ENCODE data around the gene DDTL. TPM values are rescaled to one million over a fixed set of nuclear protein-coding genes. Genes with fewer than 3 reads are reported as not detected.
"Not testable (repeated sequence)": the region's sequence is repeated elsewhere in the genome, so short reads cannot be mapped to it uniquely, and the experiment has no call there.

Gene DDTL
- total and polyA plus RNA-seq, 2 of the 4 experiments (the other 2 are of a cell fraction) = 0.36 to 1.5 TPM

DNA sequence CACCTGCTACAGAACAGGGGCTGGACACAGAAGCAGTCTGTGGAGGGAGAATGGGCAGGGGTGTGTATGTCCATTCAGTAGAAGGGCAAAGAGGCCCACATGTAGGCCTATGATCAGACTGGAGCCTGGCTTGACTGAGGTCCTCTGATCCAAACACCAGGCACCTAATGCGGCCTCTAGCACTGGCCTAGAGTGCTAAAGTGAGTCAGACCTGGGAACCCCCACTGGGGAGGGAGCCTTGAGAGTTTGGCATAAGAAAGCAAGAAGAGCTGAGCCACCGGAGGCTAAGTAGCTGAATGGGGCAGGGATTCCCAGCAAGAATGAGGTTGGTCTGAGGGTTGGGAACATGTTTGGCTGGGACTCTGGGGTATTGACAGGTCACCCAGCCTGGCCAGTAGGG is 15.3 kb upstream of the DDTL start:
- H3K27me3 ChIP-seq (ENCODE audit: control insufficient read depth, insufficient read depth, low read length); dilution Hi-C loops (cut with HindIII; ENCODE audit: low sequenced_read_pairs, unreplicated experiment); H3K14ac ChIP-seq (replicated peaks; ENCODE audit: low read depth, low read length); H2AFZ ChIP-seq (replicated peaks; ENCODE audit: low read length, poor library complexity); H4K20me1 ChIP-seq (ENCODE audit: insufficient read depth, low read length); H3K23ac ChIP-seq (ENCODE audit: low read depth, low read length); H3K27ac ChIP-seq (ENCODE audit: insufficient read depth, low read length); CTCF ChIA-PET; H2BK20ac ChIP-seq (ENCODE audit: low read depth, low read length); H3K56ac ChIP-seq (ENCODE audit: extremely low read depth, insufficient read depth, low read length); H3K9me1 ChIP-seq (ENCODE audit: insufficient read depth, low read length); H3K4me1 ChIP-seq (ENCODE audit: control insufficient read depth, insufficient read depth, low read length); H3K79me1 ChIP-seq (ENCODE audit: low read depth in 1 of 2, low read length in 2 of 2); H3K18ac ChIP-seq (ENCODE audit: low read depth, low read length); H4K91ac ChIP-seq (ENCODE audit: insufficient read depth, low read depth, low read length); H3K4me3 ChIP-seq (ENCODE audit: insufficient read depth, low read depth, low read length); BruUV-seq (replicated peaks); H4K5ac ChIP-seq (ENCODE audit: low read depth, low read length); POLR2A ChIA-PET (ENCODE audit: unreplicated experiment); H3K36me3 ChIP-seq (ENCODE audit: control insufficient read depth, insufficient read depth, low read length); H2BK5ac ChIP-seq (ENCODE audit: low read depth, low read length, poor library complexity, severe bottlenecking); H3K9ac ChIP-seq (ENCODE audit: low read depth, low read length); H3K9me3 ChIP-seq (ENCODE audit: control insufficient read depth, insufficient read depth, low read length); H2BK120ac ChIP-seq (ENCODE audit: low read depth, low read length); H2AK5ac ChIP-seq (ENCODE audit: low read depth, low read length); H3K4me2 ChIP-seq (ENCODE audit: low read depth, low read length); H3K4ac ChIP-seq (ENCODE audit: low read depth, low read length); H2AK9ac ChIP-seq (replicated peaks; ENCODE audit: low read depth, low read length, poor library complexity); H4K8ac ChIP-seq (ENCODE audit: low read depth in 2 of 2, low read length in 2 of 2); in situ Hi-C loops (cut with MboI; ENCODE audit: low sequenced_read_pairs); H2BK15ac ChIP-seq (ENCODE audit: low read depth, low read length): not testable (repeated sequence)
- peak; percentile 38 for DNase-seq
- intact Hi-C loops (cut with micrococcal nuclease) = loop anchor here (10.0 kb wide), 3 partner anchors 87 to 407 kb away; partner anchors contain the start of gene MMP11
- WGBS, 2 experiments (ENCODE audit: extremely low coverage in 2 of 2, insufficient read length in 1 of 2) = no CpG with 5 or more reads among the region's 2 CpGs
- ATAC-seq (ENCODE audit: low read depth) = peak; percentile 51

DNA sequence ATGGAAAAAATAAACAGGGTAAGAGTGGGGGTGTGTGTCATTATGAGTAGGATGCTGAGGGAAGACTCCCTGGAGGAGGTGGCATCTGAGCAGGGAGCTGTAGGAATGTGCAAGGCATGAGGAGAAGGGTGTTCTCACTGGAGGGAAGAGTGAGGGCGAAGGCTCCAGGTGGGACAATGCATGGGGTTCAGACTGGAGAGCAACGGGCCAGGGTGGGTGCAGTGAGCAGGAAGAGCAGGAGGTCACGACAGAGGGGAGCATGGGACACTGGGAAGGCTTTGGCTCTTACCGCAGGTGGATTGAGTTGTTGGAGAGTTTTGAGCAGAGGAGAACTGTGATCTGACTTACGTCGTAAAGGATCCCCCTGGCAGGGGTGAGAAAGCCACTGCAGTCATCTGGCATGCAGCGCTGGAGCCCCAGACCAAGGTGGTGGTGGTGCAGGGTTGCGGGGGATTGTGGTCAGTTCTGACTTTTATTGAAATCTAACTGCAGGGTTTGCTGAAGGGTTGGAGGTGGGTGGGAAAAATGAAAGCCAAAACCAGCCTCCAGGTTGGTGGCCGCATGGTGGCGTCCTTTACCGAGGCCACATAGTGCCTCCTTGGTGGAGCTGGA is 13.8 kb upstream of the DDTL start:
- H2AK9ac ChIP-seq (replicated peaks; ENCODE audit: low read depth, low read length, poor library complexity); H3K4me2 ChIP-seq (ENCODE audit: low read depth, low read length); H2BK15ac ChIP-seq (ENCODE audit: low read depth, low read length); H4K91ac ChIP-seq (ENCODE audit: insufficient read depth, low read depth, low read length); H2BK120ac ChIP-seq (ENCODE audit: low read depth, low read length); H3K79me1 ChIP-seq (ENCODE audit: low read depth in 1 of 2, low read length in 2 of 2); POLR2A ChIA-PET (ENCODE audit: unreplicated experiment); H2AK5ac ChIP-seq (ENCODE audit: low read depth, low read length); H4K8ac ChIP-seq (ENCODE audit: low read depth in 2 of 2, low read length in 2 of 2); H2BK20ac ChIP-seq (ENCODE audit: low read depth, low read length); H3K9me3 ChIP-seq (ENCODE audit: control insufficient read depth, insufficient read depth, low read length); dilution Hi-C loops (cut with HindIII; ENCODE audit: low sequenced_read_pairs, unreplicated experiment); H3K23ac ChIP-seq (ENCODE audit: low read depth, low read length); BruUV-seq (replicated peaks); H3K9me1 ChIP-seq (ENCODE audit: insufficient read depth, low read length); in situ Hi-C loops (cut with MboI; ENCODE audit: low sequenced_read_pairs); CTCF ChIA-PET; H4K20me1 ChIP-seq (ENCODE audit: insufficient read depth, low read length); H3K27ac ChIP-seq (ENCODE audit: insufficient read depth, low read length); H3K4me1 ChIP-seq (ENCODE audit: control insufficient read depth, insufficient read depth, low read length); H3K4me3 ChIP-seq (ENCODE audit: insufficient read depth, low read depth, low read length); H3K27me3 ChIP-seq (ENCODE audit: control insufficient read depth, insufficient read depth, low read length); H3K4ac ChIP-seq (ENCODE audit: low read depth, low read length); H3K56ac ChIP-seq (ENCODE audit: extremely low read depth, insufficient read depth, low read length); H4K5ac ChIP-seq (ENCODE audit: low read depth, low read length); H3K14ac ChIP-seq (replicated peaks; ENCODE audit: low read depth, low read length); H3K18ac ChIP-seq (ENCODE audit: low read depth, low read length); H2BK5ac ChIP-seq (ENCODE audit: low read depth, low read length, poor library complexity, severe bottlenecking); H3K36me3 ChIP-seq (ENCODE audit: control insufficient read depth, insufficient read depth, low read length); DNase-seq; H2AFZ ChIP-seq (replicated peaks; ENCODE audit: low read length, poor library complexity); H3K9ac ChIP-seq (ENCODE audit: low read depth, low read length); ATAC-seq (ENCODE audit: low read depth): not testable (repeated sequence)
- intact Hi-C loops (cut with micrococcal nuclease) = loop anchor here (10.0 kb wide), 3 partner anchors 88 to 408 kb away; partner anchors contain the start of gene MMP11
- 58% methylated on average over 6 of the region's 11 CpGs; no CpG with 5 or more reads in 1 of the 2 experiments for WGBS, 2 experiments (ENCODE audit: extremely low coverage in 2 of 2, insufficient read length in 1 of 2)

Data from IMR-90 (cell line).